ENCODE measurements around the gene AADACL2.
A peak's percentile ranks its signal among the peaks of the same experiment; 100 is the strongest.

Gene AADACL2

GRCh38 chr3:151796105-151796680 is 62.5 kb downstream of the AADACL2 start:
- DNase-seq (ENCODE audit: low read depth): no peak
- H3K4me3 ChIP-seq (ENCODE audit: low read length): no peak overlapping the region
- no peak for TF ChIP-seq CTCF (conservative IDR thresholded peaks at IDR 0.05; ENCODE audit: low read depth, low read length)

GRCh38 chr3:151798466-151798865 is 64.7 kb downstream of the AADACL2 start:
- TF ChIP-seq CTCF (conservative IDR thresholded peaks at IDR 0.05; ENCODE audit: low read depth, low read length): no peak
- no peak for DNase-seq (ENCODE audit: low read depth)
- H3K4me3 ChIP-seq (ENCODE audit: low read length): no peak overlapping the region

GRCh38 chr3:151800431-151800830 is 66.7 kb downstream of the AADACL2 start:
- peak; percentile 50 for DNase-seq (ENCODE audit: low read depth)
- TF ChIP-seq CTCF (conservative IDR thresholded peaks at IDR 0.05; ENCODE audit: low read depth, low read length): no peak
- no peak overlapping the region for H3K4me3 ChIP-seq (ENCODE audit: low read length)

GRCh38 chr3:151804267-151804666 is 70.5 kb downstream of the AADACL2 start:
- no peak overlapping the region for H3K4me3 ChIP-seq (ENCODE audit: low read length)
- no peak for TF ChIP-seq CTCF (conservative IDR thresholded peaks at IDR 0.05; ENCODE audit: low read depth, low read length)
- DNase-seq (ENCODE audit: low read depth): no peak

GRCh38 chr3:151806838-151807237 is 73.1 kb downstream of the AADACL2 start:
- TF ChIP-seq CTCF (conservative IDR thresholded peaks at IDR 0.05; ENCODE audit: low read depth, low read length): no peak
- no peak for DNase-seq (ENCODE audit: low read depth)
- H3K4me3 ChIP-seq (ENCODE audit: low read length): no peak overlapping the region
